Activated naive CD8-positive, alpha-beta T cell treated with anti-CD3 and anti-CD28 coated beads for 36 hours (primary cell): ENCODE measurements around the gene FUT1. TPM values are rescaled to one million over a fixed set of nuclear protein-coding genes. Genes with fewer than 3 reads are reported as not detected.
"Not testable (repeated sequence)": the region's sequence is repeated elsewhere in the genome, so short reads cannot be mapped to it uniquely, and the experiment has no call there.

Source experiments
- DNase-seq: peaks from one replicate; pipeline ENCODE4 v3.0.0; 2021
- H3K27ac Mint-ChIP-seq: one replicate; pipeline ENCODE4 v1.8.0; 2022; ENCODE audit warnings: mild to moderate bottlenecking, moderate library complexity, mixed read lengths
- H3K27me3 Mint-ChIP-seq: one replicate; pipeline ENCODE4 v1.8.0; 2022; ENCODE audit warnings: mild to moderate bottlenecking, mixed read lengths
- H3K36me3 Mint-ChIP-seq: one replicate; pipeline ENCODE4 v1.8.0; 2021; ENCODE audit warnings: mild to moderate bottlenecking, mixed read lengths
- H3K4me1 Mint-ChIP-seq: one replicate; pipeline ENCODE4 v1.8.0; 2021; ENCODE audit warnings: mixed read lengths
- H3K4me3 Mint-ChIP-seq: one replicate; pipeline ENCODE4 v1.8.0; 2022; ENCODE audit warnings: mild to moderate bottlenecking, moderate library complexity, mixed read lengths
- H3K9me3 Mint-ChIP-seq: one replicate; pipeline ENCODE4 v1.8.0; 2022; ENCODE audit warnings: mixed read lengths
- total RNA-seq, 2 experiments: library from RNA; stranded (reverse); gene quantifications; one replicate each; pipeline ENCODE4 v1.2.3, GENCODE V29; 2021

The FUT1 gene
- total RNA-seq, 2 experiments from 2014 or later = 0.06 to 0.12 TPM

DNA sequence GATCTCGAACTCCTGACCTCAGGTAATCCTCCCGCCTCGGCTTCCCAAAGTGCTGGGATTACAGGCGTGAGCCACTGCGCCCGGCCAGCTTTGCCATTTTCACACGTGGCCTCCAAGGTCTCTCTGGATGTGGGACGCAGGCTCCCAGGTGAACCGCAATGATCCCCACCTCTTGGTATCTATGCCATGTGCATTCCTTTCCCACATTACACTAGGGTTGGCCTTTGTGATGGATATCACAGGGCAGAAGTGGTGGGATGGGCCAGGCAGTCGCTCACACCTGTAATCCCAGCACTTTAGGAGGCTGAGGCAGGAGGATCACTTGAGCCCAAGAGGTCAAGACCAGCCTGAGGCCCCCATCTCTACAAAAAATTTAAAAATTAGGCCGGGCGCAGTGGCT is 25.3 kb upstream of the FUT1 start:
- H3K27me3 Mint-ChIP-seq = peaks cover 9% of the 10 kb centered on the region
- no peak for DNase-seq
- H3K27ac Mint-ChIP-seq = no peak overlapping the region
- no peaks in the 10 kb centered on the region for H3K9me3 Mint-ChIP-seq
- H3K36me3 Mint-ChIP-seq = no peaks in the 10 kb centered on the region
- H3K4me1 Mint-ChIP-seq = peaks cover 2% of the 10 kb centered on the region
- no peak overlapping the region for H3K4me3 Mint-ChIP-seq

- peaks cover 5% of the 10 kb centered on the region for H3K27me3 Mint-ChIP-seq
- no peak for DNase-seq
- H3K4me1 Mint-ChIP-seq = no peaks in the 10 kb centered on the region
- H3K36me3 Mint-ChIP-seq = no peaks in the 10 kb centered on the region
- H3K9me3 Mint-ChIP-seq = no peaks in the 10 kb centered on the region
- H3K27ac Mint-ChIP-seq = no peak overlapping the region
- no peak overlapping the region for H3K4me3 Mint-ChIP-seq
Observed at GRCh38 chr19:48777139-48777538, 24.7 kb upstream of the FUT1 start.

- no peaks in the 10 kb centered on the region for H3K36me3 Mint-ChIP-seq
- no peaks in the 10 kb centered on the region for H3K4me1 Mint-ChIP-seq
- H3K27me3 Mint-ChIP-seq = peaks cover 7% of the 10 kb centered on the region
- H3K4me3 Mint-ChIP-seq = no peak overlapping the region
- no peaks in the 10 kb centered on the region for H3K9me3 Mint-ChIP-seq
- H3K27ac Mint-ChIP-seq = no peak overlapping the region
- DNase-seq = no peak
Observed at GRCh38 chr19:48772503-48772953, 20.1 kb upstream of the FUT1 start.

DNA sequence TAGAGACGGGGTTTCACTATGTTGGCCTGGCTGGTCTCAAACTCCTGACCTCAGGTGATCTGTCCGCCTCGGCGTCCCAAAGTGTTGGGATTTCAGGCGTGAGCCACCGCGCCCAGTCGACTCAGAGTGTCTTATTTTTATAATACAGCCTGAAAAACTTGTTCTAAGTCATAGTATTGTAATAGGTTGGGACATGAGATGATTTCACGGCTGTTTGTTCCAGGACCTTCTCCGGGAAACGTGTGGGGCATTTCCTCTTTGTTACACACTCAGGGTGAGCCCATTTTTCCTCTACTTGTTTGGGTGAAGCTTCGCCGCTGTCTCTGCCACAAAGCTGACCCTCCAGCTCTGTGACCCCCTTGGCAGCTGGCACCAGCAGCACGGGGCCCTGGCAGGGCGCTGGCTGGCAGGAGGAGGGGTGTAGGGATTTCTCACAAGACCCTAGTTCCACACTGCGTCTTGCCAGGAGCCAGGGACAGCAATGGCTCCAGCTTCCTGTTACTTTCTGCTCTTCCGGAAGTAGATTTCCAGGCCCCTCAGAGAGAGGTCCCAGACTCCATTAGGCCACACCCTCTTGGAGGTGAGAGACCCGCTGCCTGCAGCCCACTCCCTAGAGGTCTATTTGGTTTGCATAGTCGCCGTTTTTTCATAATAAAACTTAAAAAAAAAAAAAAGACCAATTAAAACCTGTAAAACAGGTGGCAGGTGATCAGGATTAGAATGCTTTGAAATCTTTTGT is 18.5 kb upstream of the FUT1 start:
- DNase-seq = no peak
- H3K4me3 Mint-ChIP-seq = no peak overlapping the region
- H3K36me3 Mint-ChIP-seq = no peaks in the 10 kb centered on the region
- no peaks in the 10 kb centered on the region for H3K4me1 Mint-ChIP-seq
- H3K27me3 Mint-ChIP-seq = peaks cover 10% of the 10 kb centered on the region
- no peaks in the 10 kb centered on the region for H3K9me3 Mint-ChIP-seq
- no peak overlapping the region for H3K27ac Mint-ChIP-seq

- Mint-ChIP-seq H3K4me1 (no peaks in the 10 kb centered on the region), H3K27ac (no peak overlapping the region), H3K9me3 (no peaks in the 10 kb centered on the region), H3K27me3 (peaks cover 10% of the 10 kb centered on the region), H3K4me3 (no peak overlapping the region), H3K36me3 (no peaks in the 10 kb centered on the region)
- DNase-seq = no peak
Observed at GRCh38 chr19:48770266-48770665, 17.8 kb upstream of the FUT1 start.

GRCh38 chr19:48768994-48769713 is 16.7 kb upstream of the FUT1 start:
- no peak overlapping the region for H3K4me3 Mint-ChIP-seq
- no peak for DNase-seq
- no peak overlapping the region for H3K27ac Mint-ChIP-seq
- peaks cover 10% of the 10 kb centered on the region for H3K27me3 Mint-ChIP-seq
- H3K4me1 Mint-ChIP-seq = no peaks in the 10 kb centered on the region
- H3K9me3 Mint-ChIP-seq = no peaks in the 10 kb centered on the region
- no peaks in the 10 kb centered on the region for H3K36me3 Mint-ChIP-seq

DNA sequence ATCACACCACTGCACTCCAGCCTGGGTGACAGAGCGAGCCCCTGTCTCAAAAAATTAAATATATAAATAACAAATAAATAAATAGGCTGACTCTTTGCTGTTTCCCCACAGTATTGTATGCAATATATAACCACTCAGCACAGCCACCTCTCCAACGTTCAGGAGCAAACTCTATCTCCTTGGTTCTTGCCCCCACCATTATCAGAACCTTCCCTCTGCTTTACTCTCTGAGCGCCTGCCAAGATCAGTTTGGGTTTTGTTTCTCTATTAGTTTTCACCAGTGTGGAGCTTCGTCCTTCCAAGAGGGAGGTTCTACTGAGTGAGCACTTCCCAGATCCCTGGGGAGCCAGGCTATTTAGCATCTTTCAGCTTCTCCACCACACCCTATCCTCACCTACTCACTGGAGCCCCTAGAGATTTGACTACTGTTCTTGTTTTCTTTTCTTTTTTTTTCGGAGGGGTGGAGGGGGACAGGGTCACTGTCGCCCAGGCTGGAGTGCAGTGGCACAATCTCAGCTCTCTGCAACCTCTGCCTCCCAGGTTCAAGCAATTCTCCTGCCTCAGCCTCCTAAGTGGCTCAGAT is 15.8 kb upstream of the FUT1 start:
- H3K4me3 Mint-ChIP-seq, H3K9me3 Mint-ChIP-seq, H3K36me3 Mint-ChIP-seq, H3K4me1 Mint-ChIP-seq, DNase-seq, H3K27ac Mint-ChIP-seq: not testable (repeated sequence)
- H3K27me3 Mint-ChIP-seq = peaks cover 10% of the 10 kb centered on the region

DNA sequence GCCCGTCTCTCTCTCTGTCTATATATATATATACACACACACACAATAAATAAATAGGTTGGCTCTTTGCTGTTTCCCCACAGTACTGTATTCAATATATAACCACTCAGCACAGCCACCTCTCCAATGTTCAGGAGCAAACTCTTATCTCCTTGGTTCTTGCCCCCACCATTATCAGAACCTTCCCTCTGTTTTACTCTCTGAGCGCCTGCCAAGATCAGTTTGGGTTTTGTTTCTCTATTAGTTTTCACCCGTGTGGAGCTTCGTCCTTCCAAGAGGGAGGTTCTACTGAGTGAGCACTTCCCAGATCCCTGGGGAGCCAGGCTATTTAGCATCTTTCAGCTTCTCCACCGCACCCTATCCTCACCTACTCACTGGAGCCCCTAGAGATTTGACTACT is 13.4 kb upstream of the FUT1 start:
- DNase-seq, H3K27ac Mint-ChIP-seq, H3K36me3 Mint-ChIP-seq, H3K9me3 Mint-ChIP-seq, H3K4me1 Mint-ChIP-seq, H3K4me3 Mint-ChIP-seq: not testable (repeated sequence)
- H3K27me3 Mint-ChIP-seq = peaks cover 18% of the 10 kb centered on the region

DNA sequence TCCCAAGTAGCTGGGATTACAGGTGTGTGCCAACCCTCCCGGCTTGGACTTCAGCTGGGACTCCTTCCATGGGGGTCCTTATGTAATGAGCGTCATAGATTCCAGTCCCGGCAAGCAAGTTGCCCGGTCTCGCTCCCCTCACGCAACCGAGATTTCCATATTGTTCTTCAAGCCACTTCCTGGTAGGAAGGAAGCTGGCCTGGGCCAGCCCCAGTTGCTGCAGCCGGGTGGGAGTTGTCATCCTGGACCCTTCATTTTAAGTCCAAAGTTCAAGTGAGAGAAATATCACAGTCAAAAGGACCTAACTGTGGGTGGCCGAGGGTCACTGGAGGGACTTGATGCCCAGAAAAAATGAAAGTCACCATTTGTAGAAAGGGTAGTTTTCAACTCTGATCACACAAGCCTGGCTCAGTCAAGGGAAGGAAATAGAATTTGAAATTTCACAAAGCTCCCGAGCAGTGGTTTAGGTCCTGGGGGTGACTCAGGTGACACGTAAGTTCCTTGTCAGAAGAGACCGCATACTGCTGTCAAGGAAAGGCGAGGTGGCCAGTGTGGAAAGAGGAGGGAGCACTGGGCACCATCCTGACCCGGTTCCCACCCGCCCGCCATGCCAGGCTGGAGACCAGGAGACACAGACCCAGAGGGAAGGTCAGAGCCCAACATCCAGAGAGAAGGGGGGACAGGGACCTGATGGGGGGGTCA is 8.2 kb upstream of the FUT1 start:
- peak; percentile 30 for DNase-seq
- Mint-ChIP-seq H3K27ac (peak overlapping the region; percentile 74), H3K9me3 (no peaks in the 10 kb centered on the region), H3K4me3 (no peak overlapping the region), H3K27me3 (peaks cover 19% of the 10 kb centered on the region), H3K4me1 (peaks cover 7% of the 10 kb centered on the region), H3K36me3 (no peaks in the 10 kb centered on the region)

DNA sequence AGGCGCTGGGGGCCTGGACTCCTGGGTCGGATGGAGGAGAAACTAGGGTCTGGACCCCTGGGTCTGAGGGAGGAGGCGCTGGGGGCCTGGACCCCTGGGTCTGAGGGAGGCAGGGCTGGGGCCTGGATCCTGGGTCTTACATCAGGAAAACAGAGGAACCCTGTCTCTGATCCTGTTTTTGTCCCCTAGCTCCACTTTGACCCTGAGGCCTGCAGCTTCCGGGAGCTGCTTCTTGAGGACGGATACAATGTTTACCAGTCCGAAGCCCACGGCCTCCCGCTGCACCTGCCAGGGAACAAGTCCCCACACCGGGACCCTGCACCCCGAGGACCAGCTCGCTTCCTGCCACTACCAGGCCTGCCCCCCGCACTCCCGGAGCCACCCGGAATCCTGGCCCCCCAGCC is 5.3 kb upstream of the FUT1 start:
- peaks cover 17% of the 10 kb centered on the region for H3K4me1 Mint-ChIP-seq

DNA sequence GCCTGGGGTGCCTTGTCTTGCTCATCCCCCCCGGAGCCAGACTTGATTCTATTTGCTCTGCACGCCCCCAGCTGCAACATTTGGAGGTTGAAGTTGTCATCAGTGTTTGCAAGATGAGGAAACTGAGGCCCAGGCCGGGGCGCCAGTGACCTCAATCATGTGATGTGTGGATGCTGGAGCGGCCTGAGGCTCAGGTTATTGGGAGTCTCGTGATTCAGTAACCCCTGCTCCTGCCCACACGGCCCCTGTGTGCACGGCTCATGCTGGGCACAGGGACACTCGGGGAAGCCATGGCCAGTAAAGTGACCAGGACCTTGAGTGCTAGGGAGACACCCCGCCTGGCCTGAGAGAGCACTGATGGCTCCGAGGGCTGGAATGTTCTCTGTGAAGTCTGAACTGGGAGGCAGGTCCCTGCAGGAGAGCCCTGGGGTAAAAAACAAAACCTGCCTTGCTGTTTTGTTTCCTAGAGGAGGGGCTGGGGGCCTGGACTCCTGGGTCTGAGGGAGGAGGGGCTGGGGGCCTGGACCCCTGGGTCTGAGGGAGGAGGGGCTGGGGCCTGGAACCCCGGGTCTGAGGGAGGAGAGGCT is 4.7 kb upstream of the FUT1 start:
- no peaks in the 10 kb centered on the region for H3K36me3 Mint-ChIP-seq
- H3K9me3 Mint-ChIP-seq = no peaks in the 10 kb centered on the region
- no peak overlapping the region for H3K4me3 Mint-ChIP-seq
- peaks cover 42% of the 10 kb centered on the region for H3K27me3 Mint-ChIP-seq
- no peak for DNase-seq
- H3K27ac Mint-ChIP-seq = no peak overlapping the region
- peaks cover 18% of the 10 kb centered on the region for H3K4me1 Mint-ChIP-seq

More for the DNA sequence above, 5.3 kb upstream of the FUT1 start:
- Mint-ChIP-seq H3K27ac (no peak overlapping the region), H3K36me3 (no peaks in the 10 kb centered on the region), H3K4me3 (no peak overlapping the region), H3K27me3 (peaks cover 41% of the 10 kb centered on the region), H3K9me3 (no peaks in the 10 kb centered on the region)
- DNase-seq = no peak

DNA sequence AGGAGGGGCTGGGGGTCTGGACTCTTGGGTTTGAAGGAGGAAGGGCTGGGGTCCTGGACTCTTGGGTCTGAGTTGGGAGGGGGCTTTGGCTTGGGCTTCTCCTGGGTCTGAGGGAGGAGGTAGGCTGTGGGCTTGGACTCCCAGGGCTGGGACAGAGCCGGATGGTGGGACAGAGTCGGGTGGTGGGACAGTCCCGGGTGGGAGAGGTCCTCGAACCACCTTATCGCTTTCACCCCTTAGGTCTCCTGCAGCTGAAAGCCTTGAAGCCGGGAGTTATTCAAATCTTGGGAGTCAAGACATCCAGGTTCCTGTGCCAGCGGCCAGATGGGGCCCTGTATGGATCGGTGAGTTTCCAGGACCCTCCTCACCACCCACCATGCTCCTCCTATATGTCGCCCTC is 4.2 kb upstream of the FUT1 start:
- peaks cover 20% of the 10 kb centered on the region for H3K4me1 Mint-ChIP-seq
- H3K4me3 Mint-ChIP-seq = no peak overlapping the region
- no peaks in the 10 kb centered on the region for H3K36me3 Mint-ChIP-seq
- no peaks in the 10 kb centered on the region for H3K9me3 Mint-ChIP-seq
- no peak for DNase-seq
- no peak overlapping the region for H3K27ac Mint-ChIP-seq
- peaks cover 47% of the 10 kb centered on the region for H3K27me3 Mint-ChIP-seq

DNA sequence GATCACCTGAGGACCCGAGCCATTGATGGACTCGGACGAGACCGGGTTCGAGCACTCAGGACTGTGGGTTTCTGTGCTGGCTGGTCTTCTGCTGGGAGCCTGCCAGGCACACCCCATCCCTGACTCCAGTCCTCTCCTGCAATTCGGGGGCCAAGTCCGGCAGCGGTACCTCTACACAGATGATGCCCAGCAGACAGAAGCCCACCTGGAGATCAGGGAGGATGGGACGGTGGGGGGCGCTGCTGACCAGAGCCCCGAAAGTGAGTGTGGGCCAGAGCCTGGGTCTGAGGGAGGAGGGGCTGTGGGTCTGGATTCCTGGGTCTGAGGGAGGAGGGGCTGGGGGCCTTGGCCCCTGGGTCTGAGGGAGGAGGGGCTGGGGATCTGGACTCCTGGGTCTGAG is 3.8 kb upstream of the FUT1 start:
- Mint-ChIP-seq H3K36me3 (no peaks in the 10 kb centered on the region), H3K4me1 (peaks cover 20% of the 10 kb centered on the region), H3K9me3 (no peaks in the 10 kb centered on the region), H3K27me3 (peaks cover 47% of the 10 kb centered on the region), H3K27ac (no peak overlapping the region), H3K4me3 (no peak overlapping the region)
- no peak for DNase-seq

DNA sequence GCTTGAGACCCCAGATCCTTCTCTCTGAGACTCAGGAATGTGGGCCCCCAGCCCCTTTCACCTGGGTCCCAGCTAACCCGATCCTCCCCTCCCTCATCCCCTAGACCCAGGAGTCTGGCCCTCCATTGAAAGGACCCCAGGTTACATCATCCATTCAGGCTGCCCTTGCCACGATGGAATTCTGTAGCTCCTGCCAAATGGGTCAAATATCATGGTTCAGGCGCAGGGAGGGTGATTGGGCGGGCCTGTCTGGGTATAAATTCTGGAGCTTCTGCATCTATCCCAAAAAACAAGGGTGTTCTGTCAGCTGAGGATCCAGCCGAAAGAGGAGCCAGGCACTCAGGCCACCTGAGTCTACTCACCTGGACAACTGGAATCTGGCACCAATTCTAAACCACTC is 3.3 kb upstream of the FUT1 start:
- Mint-ChIP-seq H3K9me3 (no peaks in the 10 kb centered on the region), H3K4me1 (peaks cover 18% of the 10 kb centered on the region), H3K36me3 (no peaks in the 10 kb centered on the region), H3K27ac (no peak overlapping the region), H3K4me3 (no peak overlapping the region), H3K27me3 (peaks cover 46% of the 10 kb centered on the region)
- no peak for DNase-seq
